K562 (cell line): Measurements from ENCODE around the gene TSR3. TPM values are rescaled to one million over a fixed set of nuclear protein-coding genes. Genes with fewer than 3 reads are reported as not detected.

ENCODE experiments used
- KDM5B ChIP-seq: fragments of 200-600 bp; sonication (generic); IDR thresholded peaks from 2 replicates; pipeline ENCODE4 v1.6.1; 2012; ENCODE audit warnings: low read depth, mild to moderate bottlenecking, moderate library complexity, low read length, control low read depth, inconsistent platforms; ENCODE audit not compliant: insufficient replicate concordance
- ZBTB40 ChIP-seq, 2 experiments: fragments of 450-650 bp in 1 of 2; sonication (generic) in 1 of 2; formaldehyde crosslinking in 1 of 2; IDR thresholded peaks; 2 replicates each; pipeline versions ENCODE4 v1.7.1 to v1.9.0; 2016 to 2022; ENCODE audit warnings: inconsistent platforms in 1 of 2, mild to moderate bottlenecking in 1 of 2, missing genetic modification reagents in 1 of 2
- ZNF444 ChIP-seq: fragments of 250-450 bp; sonication (Bioruptor Pico); IDR thresholded peaks from 2 replicates; pipeline ENCODE4 v1.4.0; 2020; ENCODE audit warnings: mild to moderate bottlenecking, moderate library complexity
- ZNF586 ChIP-seq: fragments of 450-650 bp; formaldehyde crosslinking; conservative IDR thresholded peaks from 2 replicates; pipeline ENCODE4 v1.4.0; 2020; ENCODE audit warnings: mild to moderate bottlenecking, moderate library complexity
- ZNF740 ChIP-seq, 3 experiments: fragments of 200-800 bp in 1 of 3; sonication (Bioruptor generic) in 1 of 3; sonication (generic) in 1 of 3; formaldehyde crosslinking in 1 of 3; IDR thresholded peaks; 2 replicates each; pipeline versions ENCODE4 v1.6.1 to v1.8.0; 2016 to 2022; ENCODE audit warnings: mild to moderate bottlenecking in 2 of 3, missing compliant biosample characterization in 2 of 3, missing genetic modification characterization in 2 of 3, missing genetic modification reagents in 1 of 3
- polyA plus RNA-seq, 8 experiments: library from polyadenylated mRNA; depleted of rRNA in 4 of 8; stranded (reverse) in 5 of 8; unstranded in 3 of 8; fragments of >200 nt; fragmentation: Nextera tagmentation in 2 of 8; fragmentation: Illumina TruSeq in 1 of 8; extraction: Ambion mirVana in 2 of 8; extraction: Trizol in 1 of 8; gene quantifications; 2 replicates each; pipeline versions ENCODE4 v1.2.1 to v1.2.3, GENCODE V29; 2011 to 2014; ENCODE audit warnings: inconsistent platforms in 1 of 8, missing spikeins in 1 of 8
- total RNA-seq, 7 experiments: library from RNA; depleted of rRNA in 6 of 7; stranded (reverse); fragments of >200 nt in 6 of 7; fragmentation: Illumina TruSeq in 2 of 7; extraction: Trizol in 2 of 7; gene quantifications; 2 replicates each; pipeline versions ENCODE4 v1.2.1 to v1.2.3, GENCODE V29; 2011 to 2021; ENCODE audit warnings: low replicate concordance in 1 of 7
- TF ChIP-seq, protein P1 (sequence below), 2 experiments: fragments of 200-800 bp in 1 of 2; sonication (Bioruptor generic) in 1 of 2; sonication (generic) in 1 of 2; formaldehyde crosslinking in 1 of 2; IDR thresholded peaks in 1 of 2; conservative IDR thresholded peaks in 1 of 2; 2 replicates each; pipeline versions ENCODE4 v1.5.0 to v1.6.1; 2016 to 2020; ENCODE audit warnings: missing compliant biosample characterization in 1 of 2, missing genetic modification characterization in 1 of 2, missing genetic modification reagents in 1 of 2

TSR3 gene
- total and polyA plus RNA-seq, 9 of the 15 experiments (the other 6 are each of a cell fraction or from before 2014, with no cell fraction given): 1.5 to 74.8 (median 16.5) TPM

- TF ChIP-seq, protein P1, sequence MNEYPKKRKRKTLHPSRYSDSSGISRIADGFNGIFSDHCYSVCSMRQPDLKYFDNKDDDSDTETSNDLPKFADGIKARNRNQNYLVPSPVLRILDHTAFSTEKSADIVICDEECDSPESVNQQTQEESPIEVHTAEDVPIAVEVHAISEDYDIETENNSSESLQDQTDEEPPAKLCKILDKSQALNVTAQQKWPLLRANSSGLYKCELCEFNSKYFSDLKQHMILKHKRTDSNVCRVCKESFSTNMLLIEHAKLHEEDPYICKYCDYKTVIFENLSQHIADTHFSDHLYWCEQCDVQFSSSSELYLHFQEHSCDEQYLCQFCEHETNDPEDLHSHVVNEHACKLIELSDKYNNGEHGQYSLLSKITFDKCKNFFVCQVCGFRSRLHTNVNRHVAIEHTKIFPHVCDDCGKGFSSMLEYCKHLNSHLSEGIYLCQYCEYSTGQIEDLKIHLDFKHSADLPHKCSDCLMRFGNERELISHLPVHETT (CRISPR knock-in tag; conservative IDR thresholded peaks at IDR 0.05 in 1 of 2, IDR thresholded peaks at IDR 0.05 in 1 of 2): 0 out of 4 replicates have a peak, but pooled peaks of 1 of the 2 experiments have one; percentile 11
- TF ChIP-seq ZNF740 (CRISPR knock-in tag; IDR thresholded peaks at IDR 0.05) (0 out of 2 replicates have a peak, but pooled peaks have one; percentile 8), ZNF740 (tag; IDR thresholded peaks at IDR 0.05) (no peak), ZNF586 (no peak), ZBTB40 (IDR thresholded peaks at IDR 0.05) (peak; percentile 49; the same call in 1 of the 2 replicates), ZBTB40 (CRISPR knock-in tag; IDR thresholded peaks at IDR 0.05) (no peak), KDM5B (peak; percentile 28), ZNF444 (CRISPR knock-in tag) (no peak)
Measured at GRCh38 chr16:1378087-1378803, 26.6 kb upstream of the TSR3 start (continued).
